Limb (tissue), 2 donors: ENCODE data around the gene CMTM3.
A peak's percentile ranks its signal among the peaks of the same experiment; 100 is the strongest.
"Not testable (repeated sequence)": the region's sequence is repeated elsewhere in the genome, so short reads cannot be mapped to it uniquely, and the experiment has no call there.

Experiments
- DNase-seq, 2 donors: peaks; one replicate each; pipeline ENCODE4 v3.0.0-alpha.2; 2016; ENCODE audit errors: extremely low spot score in 2 of 2

CMTM3 gene

DNA sequence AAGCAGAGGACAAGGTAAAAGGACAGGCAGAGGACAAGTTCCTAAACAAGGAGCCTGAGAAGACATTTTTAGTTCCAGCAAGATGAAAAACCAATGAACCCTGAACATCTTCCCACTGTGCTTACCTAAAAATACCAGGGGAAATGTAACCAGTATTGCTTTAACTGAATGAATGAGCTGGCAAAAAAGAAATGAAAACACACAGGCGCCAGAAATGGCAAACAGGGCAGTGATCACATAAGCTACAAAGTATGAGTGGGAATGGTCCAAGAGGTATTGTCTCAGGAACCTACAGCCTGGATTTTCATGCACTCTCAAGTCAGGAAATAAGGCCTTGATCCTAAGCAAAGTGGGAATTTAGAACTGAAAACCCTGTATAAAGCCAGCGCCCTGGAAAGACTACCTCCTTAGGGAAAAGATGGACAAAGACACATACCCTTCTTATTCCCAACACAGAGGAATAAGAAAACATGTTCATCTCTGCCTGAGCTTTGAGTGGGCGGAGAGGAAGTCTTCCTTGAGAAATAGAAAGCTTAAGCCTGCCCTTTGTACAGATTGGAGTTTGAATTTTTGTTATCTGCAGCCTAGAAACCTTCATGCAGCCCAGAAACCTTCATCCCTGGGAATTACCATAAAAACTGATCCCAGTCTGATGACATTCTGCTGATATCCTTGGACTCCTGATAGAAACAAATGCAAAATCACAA lies 23.1 kb upstream of the CMTM3 start:
- DNase-seq, result no peak

DNA sequence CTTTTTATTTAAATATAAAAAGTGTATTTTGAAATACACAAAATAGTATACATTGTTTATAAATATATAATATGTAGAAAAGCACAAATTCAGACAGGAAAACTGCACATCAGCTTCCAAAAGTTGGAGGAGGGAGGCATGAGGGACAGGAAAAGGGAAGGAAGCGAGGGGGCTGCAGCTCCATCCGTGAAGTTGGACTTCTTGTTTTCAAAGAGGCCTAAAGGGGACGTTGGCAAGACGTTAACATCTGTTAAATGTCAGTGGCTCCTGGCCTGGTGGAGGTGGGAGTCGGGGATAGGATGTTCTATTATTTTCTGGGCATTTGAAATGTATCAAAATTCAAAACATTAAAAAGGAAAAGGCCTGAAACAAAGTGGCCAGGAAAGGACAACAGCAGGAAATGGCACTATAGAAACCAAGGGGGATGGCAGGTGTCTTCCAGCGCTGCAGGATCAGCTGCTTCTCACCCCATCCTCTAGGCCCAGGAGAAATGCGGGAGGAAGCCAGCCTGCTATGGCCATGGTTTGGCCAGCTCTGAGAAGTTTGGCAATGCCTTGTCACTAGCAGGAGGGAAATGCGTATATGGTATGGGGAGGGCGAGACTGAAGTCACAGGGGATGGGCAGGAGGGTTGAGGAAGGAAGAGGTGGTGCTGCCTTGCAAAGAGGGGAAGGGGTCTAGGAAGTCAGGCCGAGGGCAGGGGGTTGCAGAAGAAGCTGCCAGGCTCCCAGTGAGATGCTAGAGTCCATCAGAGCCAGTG lies 18.8 kb upstream of the CMTM3 start:
- DNase-seq, result peak in 1 of 2 donors; percentile 15

DNA sequence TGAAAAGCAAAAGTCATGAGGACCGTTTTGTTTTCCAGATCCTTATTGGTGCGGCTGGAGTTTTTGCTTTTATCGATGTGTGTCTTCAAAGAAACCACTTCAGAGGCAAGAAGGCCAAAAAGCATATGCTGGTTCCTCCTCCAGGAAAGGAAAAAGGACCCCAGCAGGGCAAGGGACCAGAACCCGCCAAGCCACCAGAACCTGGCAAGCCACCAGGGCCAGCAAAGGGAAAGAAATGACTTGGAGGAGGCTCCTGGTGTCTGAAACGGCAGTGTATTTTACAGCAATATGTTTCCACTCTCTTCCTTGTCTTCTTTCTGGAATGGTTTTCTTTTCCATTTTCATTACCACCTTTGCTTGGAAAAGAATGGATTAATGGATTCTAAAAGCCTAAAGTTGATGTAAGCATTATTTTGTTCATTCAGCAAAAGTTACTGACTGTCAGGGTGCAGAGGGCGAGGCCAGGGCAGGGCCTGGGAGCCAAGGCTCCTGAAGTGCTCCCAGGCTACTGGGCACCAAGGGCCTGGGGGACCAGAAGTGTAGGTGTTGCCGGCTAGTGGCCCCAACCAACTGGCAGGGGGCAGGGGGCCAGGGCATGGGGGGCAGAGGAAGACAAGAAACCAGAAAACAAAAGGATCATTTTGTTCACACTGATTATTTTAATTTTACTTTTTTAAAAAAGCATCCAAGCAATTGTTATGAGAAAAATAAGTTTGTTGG lies 16.5 kb upstream of the CMTM3 start:
- peak in 1 of 2 donors; percentile 21 for DNase-seq

DNA sequence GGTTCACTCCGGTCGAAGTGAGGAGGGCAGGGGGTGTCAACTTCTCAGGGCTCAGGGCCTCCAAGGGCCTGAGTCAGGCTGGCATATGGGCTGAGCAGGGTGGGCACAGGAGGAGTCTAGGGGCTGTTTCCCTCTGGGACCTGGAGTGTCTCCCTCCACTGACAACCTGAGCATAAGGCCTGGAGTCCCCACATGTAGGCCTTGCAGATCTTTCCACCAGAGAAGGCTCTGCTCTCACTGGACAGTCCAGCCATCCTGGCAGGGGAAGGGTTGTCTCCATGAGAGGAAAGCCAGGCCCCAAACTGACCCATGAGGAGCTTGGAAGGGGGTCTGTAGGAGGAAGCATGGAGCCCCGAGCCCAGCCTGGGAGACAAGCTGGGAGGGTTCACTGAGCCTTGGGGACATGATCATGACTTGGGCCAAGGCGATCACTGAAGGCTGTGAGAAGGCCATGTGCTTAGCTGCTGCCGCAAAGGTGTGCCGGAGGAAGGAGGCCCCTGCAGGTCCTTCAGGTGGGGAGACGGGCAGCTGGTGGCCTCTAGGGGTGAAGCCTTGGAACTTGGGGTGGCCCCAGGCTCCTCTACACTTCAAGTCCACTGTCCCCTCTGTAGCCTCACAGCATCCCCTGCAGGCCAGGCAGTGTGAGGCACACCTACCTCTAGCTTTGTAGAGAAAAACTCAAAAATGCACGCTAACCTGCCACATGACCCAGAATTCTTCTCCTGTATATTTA lies 15.4 kb upstream of the CMTM3 start:
- no peak for DNase-seq

DNA sequence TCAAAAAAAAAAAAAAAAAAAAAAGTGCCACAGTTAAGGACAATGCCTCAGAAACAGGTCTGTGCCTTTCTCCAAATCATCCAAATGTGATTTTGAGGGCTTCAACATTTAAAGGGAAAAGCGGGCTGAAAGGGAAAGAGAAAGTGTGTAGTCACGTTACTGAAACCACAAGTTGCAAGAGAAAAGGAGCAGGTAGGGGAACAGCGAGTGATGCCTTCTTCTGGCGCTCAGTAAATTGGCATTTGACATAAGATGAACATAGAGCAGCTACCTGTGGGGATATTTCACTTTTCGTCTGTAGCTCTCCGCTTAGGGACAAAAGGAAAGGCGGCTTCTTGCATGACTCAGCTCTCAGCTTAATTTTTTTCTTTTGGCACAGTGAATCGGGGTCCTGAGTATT lies 14.2 kb upstream of the CMTM3 start:
- no peak for DNase-seq

DNA sequence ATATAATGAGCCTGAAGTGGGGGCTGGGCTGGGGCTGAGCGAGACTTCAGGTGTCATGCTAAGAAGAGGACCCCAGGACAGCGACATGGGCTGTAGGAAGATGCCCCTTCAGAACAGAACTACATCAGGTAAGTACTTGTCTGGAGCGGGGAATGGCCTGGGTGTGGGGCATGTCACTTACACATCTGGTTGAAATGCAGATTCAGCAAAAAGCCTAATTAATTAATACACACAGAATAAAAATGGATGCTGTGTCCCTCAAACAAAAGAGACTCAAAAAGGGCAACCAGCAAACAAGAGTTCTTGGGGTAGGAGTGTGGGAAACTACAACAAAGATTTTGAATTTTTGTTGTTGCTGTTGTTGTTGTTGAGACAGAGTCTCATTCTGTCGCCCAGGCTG lies 13.5 kb upstream of the CMTM3 start:
- no peak for DNase-seq

DNA sequence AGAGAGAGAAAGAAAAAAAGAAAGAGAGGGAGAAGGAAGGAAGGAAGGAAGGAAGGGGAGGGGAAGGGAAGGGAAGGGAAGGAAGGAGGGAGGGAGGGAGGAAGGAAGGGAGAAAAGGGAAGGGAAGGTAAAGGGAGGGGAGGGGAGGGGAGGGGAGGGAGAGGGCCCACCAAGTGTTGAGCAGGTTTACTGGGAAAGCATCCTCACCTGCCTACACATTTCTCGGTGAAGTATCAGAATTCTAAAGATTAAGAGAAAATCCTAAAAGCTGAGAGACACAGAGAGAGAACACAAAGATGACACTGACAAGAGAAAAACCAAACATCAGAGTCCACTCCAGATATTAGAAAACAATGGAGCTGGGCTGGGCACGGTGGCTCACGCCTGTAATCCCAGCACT lies 12.3 kb upstream of the CMTM3 start:
- DNase-seq, result no peak

DNA sequence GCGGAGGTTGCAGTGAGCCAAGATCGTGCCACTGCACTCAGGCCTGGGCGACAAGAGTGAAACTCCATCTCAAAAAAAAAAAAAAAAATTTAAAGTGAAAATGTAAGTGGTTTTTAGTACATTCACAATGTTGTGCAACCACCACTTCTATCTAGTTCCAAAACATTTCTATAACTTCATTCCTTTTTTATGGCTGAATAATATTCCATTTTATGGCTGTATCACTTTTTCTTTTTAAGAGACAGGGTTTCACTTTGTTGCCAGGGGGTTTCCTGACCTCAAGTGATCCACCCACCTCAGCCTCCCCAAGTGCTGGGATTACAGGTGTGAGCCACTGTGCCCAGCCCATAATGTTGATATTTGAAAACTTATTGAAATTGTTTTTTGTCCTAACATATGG lies 11.7 kb upstream of the CMTM3 start:
- no peak for DNase-seq

DNA sequence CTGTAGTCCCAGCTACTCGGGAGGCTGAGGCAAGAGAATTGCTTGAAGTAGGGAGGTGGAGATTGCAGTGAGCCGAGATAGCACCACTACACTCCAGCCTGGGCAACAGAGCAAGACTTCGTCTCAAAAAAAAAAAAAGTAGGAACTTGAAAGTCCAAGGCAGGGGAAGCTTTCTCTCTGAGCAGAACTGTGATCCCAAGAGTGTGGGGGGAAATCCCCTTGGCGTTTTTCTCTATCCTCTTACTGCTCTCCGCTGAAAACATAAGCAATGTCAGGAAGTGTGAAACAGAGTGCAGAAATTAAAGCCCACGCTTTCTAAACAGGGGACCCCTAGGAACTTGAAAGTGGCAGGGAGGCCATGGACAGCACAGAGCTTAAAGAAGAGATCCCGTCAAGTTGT lies 9.8 kb upstream of the CMTM3 start:
- DNase-seq, result no peak

DNA sequence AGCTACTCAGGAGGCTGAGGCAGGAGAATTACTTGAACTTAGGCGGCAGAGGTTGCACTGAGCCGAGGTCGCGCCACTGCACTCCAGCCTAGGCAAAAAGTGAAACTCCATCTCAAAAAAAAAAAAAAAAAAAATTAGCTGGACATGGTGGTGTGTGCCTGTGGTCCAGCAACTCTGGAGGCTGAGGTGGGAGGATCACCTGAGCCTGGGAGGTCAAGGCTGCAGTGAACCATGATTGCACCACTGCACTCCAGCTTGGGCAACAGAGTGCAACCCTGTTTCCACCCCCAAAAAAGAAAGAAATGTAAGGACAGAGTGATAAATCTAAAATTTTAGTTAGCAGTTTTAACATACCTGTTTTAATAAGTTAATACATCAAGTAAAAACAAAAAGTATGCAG lies 7.9 kb upstream of the CMTM3 start:
- DNase-seq, result not testable (repeated sequence)

DNA sequence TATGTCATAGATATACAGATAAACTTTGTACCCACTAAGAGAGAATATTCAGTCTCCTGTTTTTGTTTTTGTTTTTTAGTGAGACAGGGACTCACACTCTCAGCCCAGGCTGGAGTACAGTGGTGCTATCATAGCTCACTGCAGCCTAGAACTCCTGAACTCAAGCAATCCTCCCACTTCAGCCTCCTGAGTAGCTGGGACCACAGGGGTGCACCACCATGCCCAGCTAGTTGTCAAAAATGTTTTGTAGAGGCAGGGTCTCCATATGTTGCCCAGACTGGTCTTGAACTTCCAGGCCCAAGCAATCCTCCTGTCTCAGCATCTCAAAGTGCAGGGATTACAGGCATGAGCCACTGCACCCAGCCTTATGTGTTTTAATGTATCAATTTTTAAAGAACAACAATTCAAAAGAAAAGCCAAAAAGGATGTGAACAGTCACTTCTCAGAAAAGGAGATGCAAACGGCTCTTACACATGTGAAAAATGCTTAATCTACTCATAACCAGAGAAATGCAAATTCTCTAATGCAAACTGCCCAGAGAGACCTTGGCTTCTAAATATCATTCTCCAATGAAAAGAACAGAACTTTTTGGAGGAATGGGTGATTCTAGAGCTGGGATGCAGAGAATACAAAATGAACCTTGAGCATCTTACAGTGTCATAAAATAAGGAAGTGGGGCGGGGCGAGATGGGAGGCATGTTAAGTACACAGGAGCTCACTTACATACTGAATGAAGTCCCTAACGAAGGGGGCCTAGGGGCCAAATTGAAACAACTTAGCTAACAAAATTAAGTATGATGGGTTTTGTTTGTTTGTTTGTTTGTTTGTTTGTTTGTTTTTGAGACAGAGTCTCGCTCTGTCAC lies 7.3 kb upstream of the CMTM3 start:
- no peak for DNase-seq

DNA sequence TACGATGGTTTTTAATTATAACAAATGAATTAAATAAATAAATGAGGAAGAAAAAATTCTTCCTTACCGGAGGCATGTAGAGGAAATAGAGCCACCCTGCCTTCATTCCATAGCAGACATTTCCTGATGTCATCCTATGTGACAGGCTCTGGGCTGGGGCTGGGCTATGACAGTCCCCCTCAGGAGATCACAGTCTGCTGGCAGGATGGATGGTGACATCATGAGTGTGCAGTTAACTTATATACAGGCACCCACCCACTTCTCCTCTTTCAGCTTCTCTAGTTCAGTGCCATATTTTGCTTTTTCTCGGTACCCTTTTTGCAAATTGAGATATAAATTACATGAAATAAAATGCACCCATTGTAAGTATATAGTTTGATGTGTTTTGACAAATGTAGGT lies 6.4 kb upstream of the CMTM3 start:
- DNase-seq, result no peak

DNA sequence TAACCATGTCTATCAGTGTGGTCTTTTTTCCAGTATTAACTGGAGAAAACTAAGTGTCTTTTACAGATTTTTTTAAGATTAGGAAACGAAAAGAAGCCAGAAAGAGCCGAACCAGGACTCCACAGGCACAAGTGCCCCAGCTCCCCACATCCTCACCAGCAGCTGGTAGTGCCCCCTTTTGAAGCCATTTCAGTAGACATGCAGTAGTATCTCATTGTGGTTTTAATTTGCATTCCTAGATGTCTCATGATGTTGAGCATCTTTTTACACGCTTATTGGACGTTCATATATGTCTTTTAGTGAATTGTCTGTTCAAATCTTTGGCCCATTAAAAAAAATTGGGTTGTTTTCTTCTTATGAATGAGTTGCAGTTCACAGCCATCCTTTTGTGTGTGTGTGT lies 4.8 kb upstream of the CMTM3 start:
- no peak for DNase-seq

DNA sequence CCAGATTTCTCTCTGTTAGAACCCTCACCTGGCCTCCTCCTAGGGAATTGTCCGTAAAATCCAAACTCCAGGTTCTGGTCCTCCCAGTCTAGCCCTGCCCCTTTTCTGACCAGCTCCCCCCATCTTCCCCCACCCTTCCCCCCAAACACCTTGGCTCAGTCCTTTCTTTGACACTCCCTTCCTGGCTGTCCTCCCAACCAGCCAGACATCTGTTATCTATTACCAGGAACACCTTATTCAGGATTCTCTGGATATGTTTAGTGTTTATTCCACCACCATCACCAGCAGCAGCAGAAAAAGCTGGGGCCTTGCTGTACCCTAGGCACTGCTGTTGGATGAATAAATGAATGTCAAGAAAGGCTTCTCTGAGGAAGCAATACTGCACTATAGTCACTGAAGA lies 4.0 kb upstream of the CMTM3 start:
- DNase-seq, result no peak

DNA sequence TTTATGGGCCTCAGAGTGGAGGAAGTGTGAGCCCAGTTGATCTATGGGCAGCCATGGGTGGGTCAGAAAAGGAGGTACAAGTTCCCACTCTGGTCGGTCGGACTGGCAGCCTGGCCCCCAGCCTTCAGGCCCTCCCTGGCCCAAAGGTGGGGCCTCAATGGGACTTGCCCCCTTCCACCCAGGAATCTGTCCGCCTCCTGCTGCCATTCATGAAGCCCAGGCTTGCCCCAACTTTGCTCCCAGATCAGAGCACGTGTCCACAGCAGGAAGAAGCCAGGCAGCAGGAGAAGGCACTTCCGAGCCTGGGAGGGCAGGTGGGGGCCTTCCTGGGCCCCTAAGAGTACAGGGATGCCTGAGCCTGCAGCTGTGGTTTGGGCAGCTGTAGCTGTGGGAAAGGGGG lies 3.0 kb upstream of the CMTM3 start:
- DNase-seq, result no peak

DNA sequence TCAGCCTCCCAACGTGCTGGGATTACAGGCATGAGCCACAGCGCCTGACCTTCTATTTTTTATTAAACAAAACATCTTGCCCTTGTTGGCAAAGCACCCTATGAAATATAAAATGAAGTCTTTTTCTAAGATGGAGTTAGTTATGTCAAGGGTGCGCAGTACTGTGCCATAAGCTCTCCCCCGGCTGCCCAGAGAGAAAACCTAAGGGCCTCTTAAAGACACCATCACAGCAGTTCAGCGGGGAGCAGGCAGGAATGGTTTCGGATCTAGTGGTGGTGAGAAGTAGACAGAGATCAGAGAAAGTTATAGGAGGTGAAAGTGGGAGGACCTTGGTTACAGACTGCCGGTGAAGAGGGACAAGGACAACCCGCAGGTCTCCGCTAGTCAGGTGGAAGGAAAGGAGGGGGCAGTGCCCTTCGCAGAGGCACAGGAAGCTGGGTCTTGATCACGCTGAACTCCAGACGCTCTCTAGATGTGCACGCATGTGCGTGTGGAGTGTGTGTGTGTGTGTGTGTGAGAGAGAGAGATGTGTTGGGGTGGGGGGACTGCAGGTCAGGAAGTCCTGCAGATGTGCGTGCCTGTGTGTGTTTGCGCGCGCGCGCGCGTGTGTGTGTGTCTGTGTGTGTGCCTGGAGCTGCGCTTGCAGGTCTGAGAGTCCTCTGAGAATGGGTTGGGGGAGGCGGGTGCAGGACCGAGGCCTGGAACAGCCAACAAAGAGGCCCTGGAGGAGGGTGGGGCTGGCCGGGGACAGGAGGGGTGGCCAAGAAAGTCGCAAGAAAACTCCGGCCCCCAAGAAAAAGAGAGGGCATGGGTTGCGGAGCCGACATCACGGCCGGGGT lies 748 bp upstream of the CMTM3 start:
- DNase-seq, result peak; percentile 62 to 84

DNA sequence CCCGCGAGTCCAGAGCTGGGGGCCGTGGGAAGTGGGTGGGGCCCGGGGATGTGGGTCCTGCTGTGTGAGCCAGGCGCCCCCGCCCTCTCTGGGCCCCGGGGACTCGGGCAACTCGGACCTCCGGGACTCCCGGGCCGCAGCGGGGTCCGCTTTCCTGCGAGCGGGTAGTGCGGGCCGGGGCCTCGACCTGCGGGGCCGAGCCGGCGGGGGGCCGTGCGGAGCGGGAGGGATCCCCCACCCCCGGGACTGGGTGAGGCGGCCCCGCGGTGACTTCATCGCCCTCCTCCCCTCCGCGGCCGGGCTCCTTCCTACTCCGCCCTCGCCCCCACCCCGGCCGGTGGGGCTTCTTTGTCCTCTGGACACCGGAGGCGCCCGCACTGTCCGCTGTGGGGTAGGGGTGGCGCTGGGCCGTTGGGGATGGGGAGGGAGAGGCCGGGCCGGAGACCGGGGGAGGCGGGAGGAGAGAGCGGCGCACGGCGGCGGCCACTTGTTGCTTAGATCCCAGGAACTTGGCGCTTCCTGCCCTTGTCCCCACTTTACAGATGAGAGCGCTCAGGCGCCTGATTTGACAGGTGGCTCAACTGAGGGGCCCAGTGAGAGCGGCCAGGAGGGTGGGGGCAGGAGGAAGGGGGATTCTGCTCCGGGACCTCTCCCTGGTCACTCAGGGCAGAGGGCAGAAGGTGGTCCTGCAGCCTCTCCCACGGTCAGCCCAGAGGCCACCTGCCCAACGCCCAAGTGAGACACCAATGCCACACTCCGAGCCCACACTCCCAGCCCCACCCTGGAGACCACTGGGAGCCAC lies 874 bp downstream of the CMTM3 start:
- DNase-seq, result peak in 1 of 2 donors; percentile 75

DNA sequence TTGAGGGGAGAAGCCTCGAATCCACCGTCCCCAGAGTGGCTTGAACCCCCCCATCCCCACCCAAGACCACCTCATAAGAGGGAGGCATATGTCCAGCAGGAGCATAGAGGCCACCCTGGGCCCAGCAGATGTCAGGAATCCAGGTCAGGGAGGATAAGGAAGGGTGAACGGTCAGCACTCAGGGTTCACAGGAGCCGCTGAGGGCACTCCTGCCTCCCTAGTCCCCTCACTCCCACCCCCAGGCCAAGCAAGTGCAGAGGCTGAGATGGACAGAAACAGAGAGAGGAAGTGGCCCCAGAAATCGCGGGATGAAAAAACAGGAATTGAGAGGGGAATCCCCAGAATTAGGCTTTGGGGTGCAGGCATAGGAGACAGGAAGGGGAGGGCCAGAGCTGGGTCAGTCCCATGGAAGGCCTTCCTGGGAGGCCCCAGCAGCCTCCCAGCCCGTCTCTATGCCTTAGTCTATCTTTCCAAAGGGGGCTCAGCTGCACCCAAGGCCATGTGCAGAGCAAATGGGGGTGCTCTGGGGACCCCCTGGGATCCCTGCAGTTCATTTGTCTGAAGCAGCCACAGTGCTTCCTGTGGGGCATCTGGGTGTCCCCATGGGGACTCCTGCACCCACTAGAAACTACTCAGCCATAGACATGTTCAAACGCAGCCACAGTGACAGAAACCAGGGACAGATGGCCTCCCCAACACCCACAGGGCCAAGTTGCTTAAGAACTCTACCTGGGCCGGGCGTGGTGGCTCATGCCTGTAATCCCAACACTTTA lies 1.7 kb downstream of the CMTM3 start:
- DNase-seq, result no peak
